ENCODE results near the gene NAA20.

NAA20 gene

DNA sequence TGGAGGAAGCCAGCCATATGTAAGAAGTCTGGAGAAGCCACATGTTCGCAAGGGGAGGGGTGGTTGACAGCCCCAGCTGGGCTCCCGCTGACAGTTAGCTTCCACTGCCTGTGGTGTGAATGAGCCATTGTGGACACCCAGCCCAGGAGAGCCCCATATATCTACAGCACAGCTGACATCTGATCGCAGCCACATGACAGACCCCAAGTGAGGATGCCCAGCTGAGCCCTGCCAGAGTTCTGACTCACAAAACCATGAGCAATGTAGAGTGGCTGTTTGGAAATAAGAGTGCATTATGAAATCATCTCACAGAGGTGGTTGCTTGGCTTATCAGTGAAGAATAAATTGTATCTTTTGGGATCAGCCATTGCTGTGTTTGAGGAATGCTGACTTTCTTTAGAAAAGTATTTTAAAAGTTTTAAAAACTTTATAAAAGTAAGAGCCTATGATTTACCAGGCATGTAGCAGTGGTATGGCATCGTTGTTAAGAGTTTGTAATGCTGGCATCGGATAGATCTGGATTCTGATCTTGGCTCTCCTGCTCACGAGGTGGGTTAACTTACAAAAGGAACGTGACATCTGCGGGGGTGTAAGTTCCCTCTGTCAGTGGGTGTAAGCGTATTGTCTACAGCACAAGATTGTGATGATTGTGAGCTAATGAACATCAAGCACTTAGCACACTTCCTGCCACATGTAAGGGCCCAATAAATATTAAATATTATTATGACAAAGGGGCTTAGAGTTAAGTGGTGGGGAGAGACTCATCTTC lies 59.3 kb downstream of the NAA20 start:
- DNase-seq (ENCODE audit: low spot score) = no peak

DNA sequence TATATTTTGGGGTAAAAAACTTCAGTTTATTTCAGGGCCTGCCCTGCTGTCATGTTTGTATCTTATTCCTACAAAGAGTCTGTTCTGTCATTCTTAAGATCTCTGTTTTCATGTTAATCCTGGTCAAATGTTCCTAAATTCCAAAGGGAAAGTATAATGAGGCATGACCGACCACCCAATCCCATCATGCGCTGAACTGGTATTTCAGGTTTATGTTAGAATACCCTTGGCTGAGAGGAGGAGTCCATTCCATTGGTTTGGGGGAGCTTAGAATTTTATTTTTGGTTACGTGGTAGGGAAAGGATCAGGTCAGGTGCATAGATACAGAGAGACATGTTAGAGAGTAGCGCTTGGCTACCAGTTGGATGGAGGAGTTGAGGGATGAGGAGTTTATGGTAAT lies 60.9 kb downstream of the NAA20 start:
- no peak for DNase-seq (ENCODE audit: low spot score)

DNA sequence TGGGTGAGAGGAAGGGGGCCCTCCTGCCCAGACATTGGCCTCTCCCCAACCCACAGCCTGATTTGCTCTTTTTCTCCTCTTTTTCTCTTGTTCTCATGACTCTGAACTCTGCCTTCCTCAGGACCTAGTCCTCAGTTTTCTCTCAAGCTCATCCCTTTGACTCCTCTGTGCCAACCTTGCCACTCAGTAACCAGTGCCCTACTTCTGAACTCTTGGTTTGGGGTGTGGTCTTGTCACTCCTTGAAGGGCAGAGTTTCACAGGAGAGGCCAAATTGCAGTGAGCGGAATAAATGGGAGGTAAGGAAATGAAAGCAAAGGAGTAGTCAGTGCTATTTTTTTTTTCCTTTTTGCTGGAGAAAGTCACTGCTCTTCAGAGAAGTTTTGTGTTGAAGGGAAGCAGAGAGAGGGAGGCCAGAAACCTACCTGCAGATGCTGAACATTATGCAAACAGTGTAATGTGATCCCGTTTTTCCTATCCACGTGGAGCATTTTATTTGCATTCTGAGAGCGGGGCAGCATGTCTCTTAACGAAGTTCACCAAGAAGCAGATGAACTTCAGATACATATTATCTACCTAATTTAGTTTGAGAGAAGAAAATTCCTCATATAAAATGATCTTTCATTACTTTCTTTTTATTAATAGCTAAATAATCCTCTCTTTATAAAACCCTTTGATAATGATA lies 62.1 kb downstream of the NAA20 start:
- no peak for DNase-seq (ENCODE audit: low spot score)

Data from hepatic stellate cell (primary cell).